IMR-90 (cell line): ENCODE measurements around the gene MCUB. TPM values are rescaled to one million over a fixed set of nuclear protein-coding genes. Genes with fewer than 3 reads are reported as not detected.

Experiments
- ATAC-seq: fragments of 200-7000 bp; cut with Tn5 transposase; 2 replicates; pipeline ENCODE4 v1.9.1; 2020; ENCODE audit warnings: low read depth, mild to moderate bottlenecking, moderate library complexity
- BruUV-seq: library from RNA; stranded (reverse); fragments of 400-500 nt; replicated peaks from 2 replicates; lab custom pipeline; 2021; lab: Mats Ljungman, UMichigan
- CTCF ChIA-PET: fragments of 300-600 bp; formaldehyde crosslinking; extraction: SDS; loops from one replicate; lab custom pipeline; 2021; ENCODE audit warnings: antibody characterized with exemption; lab: Yijun Ruan, JAX
- POLR2A ChIA-PET: fragments of 300-600 bp; sonication (Branson Sonifier 250); formaldehyde crosslinking; loops from one replicate; lab custom pipeline; 2022; ENCODE audit warnings: antibody characterized with exemption; ENCODE audit not compliant: unreplicated experiment; lab: Charles Lee
- DNase-seq: peaks from one replicate; pipeline ENCODE4 v3.0.0; 2013
- H2AFZ ChIP-seq: replicated peaks from 2 replicates; pipeline ENCODE3; 2013; ENCODE audit warnings: low read length, mild to moderate bottlenecking; ENCODE audit not compliant: poor library complexity
- H2AK5ac ChIP-seq: 2 replicates; pipeline ENCODE4 v1.6.1; 2013; ENCODE audit warnings: low read depth, low read length, inconsistent platforms
- H2AK9ac ChIP-seq: replicated peaks from 2 replicates; pipeline ENCODE3; 2013; ENCODE audit warnings: mild to moderate bottlenecking, low read depth, low read length, moderate library complexity; ENCODE audit not compliant: poor library complexity
- H2BK120ac ChIP-seq: 2 replicates; pipeline ENCODE4 v1.6.1; 2013; ENCODE audit warnings: low read depth, low read length, inconsistent platforms
- H2BK15ac ChIP-seq: 3 replicates; pipeline ENCODE4 v1.6.1; 2013; ENCODE audit warnings: low read depth, low read length, inconsistent platforms
- H2BK20ac ChIP-seq: 2 replicates; pipeline ENCODE4 v1.6.1; 2013; ENCODE audit warnings: low read depth, mild to moderate bottlenecking, inconsistent platforms, low read length, moderate library complexity
- H2BK5ac ChIP-seq: 2 replicates; pipeline ENCODE4 v1.6.1; 2013; ENCODE audit warnings: mild to moderate bottlenecking, low read depth, low read length, inconsistent platforms; ENCODE audit not compliant: poor library complexity, severe bottlenecking
- H3K14ac ChIP-seq: replicated peaks from 2 replicates; pipeline ENCODE4 v1.6.1; 2013; ENCODE audit warnings: low read depth, low read length, inconsistent platforms
- H3K18ac ChIP-seq: 2 replicates; pipeline ENCODE4 v1.6.1; 2013; ENCODE audit warnings: low read depth, low read length, control low read depth
- H3K23ac ChIP-seq: 2 replicates; pipeline ENCODE4 v1.6.1; 2013; ENCODE audit warnings: low read depth, low read length, inconsistent platforms
- H3K27ac ChIP-seq: 2 replicates; pipeline ENCODE4 v1.5.1; 2013; ENCODE audit warnings: mild to moderate bottlenecking, control low read depth, low read length; ENCODE audit not compliant: insufficient read depth
- H3K27me3 ChIP-seq: 2 replicates; pipeline ENCODE4 v1.6.1; 2013; ENCODE audit warnings: low read length; ENCODE audit not compliant: control insufficient read depth, insufficient read depth
- H3K36me3 ChIP-seq: 2 replicates; pipeline ENCODE4 v1.6.1; 2013; ENCODE audit warnings: low read length, mixed read lengths; ENCODE audit not compliant: control insufficient read depth, insufficient read depth
- H3K4ac ChIP-seq: 2 replicates; pipeline ENCODE4 v1.6.1; 2013; ENCODE audit warnings: low read depth, low read length, inconsistent platforms
- H3K4me1 ChIP-seq: 2 replicates; pipeline ENCODE4 v1.6.1; 2013; ENCODE audit warnings: low read length, mixed read lengths; ENCODE audit not compliant: control insufficient read depth, insufficient read depth
- H3K4me2 ChIP-seq: 2 replicates; pipeline ENCODE4 v1.6.1; 2013; ENCODE audit warnings: low read depth, mild to moderate bottlenecking, control low read depth, low read length, moderate library complexity
- H3K4me3 ChIP-seq: 2 replicates; pipeline ENCODE4 v1.5.1; 2013; ENCODE audit warnings: low read depth, mild to moderate bottlenecking, control low read depth, low read length, moderate library complexity; ENCODE audit not compliant: insufficient read depth
- H3K56ac ChIP-seq: 2 replicates; pipeline ENCODE4 v1.6.1; 2013; ENCODE audit warnings: low read length, inconsistent platforms; ENCODE audit not compliant: insufficient read depth; ENCODE audit errors: extremely low read depth
- H3K79me1 ChIP-seq, 2 experiments: 2 replicates each; pipeline ENCODE4 v1.6.1; 2013; ENCODE audit warnings: low read length in 2 of 2, inconsistent platforms in 1 of 2, low read depth in 1 of 2
- H3K9ac ChIP-seq: 2 replicates; pipeline ENCODE4 v1.6.1; 2013; ENCODE audit warnings: low read depth, low read length, control low read depth
- H3K9me1 ChIP-seq: 2 replicates; pipeline ENCODE4 v1.6.1; 2013; ENCODE audit warnings: low read length, inconsistent platforms; ENCODE audit not compliant: insufficient read depth
- H3K9me3 ChIP-seq: 2 replicates; pipeline ENCODE4 v1.6.1; 2013; ENCODE audit warnings: low read length; ENCODE audit not compliant: control insufficient read depth, insufficient read depth
- H4K20me1 ChIP-seq: 2 replicates; pipeline ENCODE4 v1.6.1; 2013; ENCODE audit warnings: low read length, inconsistent platforms; ENCODE audit not compliant: insufficient read depth
- H4K5ac ChIP-seq: 2 replicates; pipeline ENCODE4 v1.6.1; 2013; ENCODE audit warnings: mild to moderate bottlenecking, low read depth, low read length, control low read depth
- H4K8ac ChIP-seq, 2 experiments: 2 replicates each; pipeline ENCODE4 v1.6.1; 2013; ENCODE audit warnings: low read depth in 2 of 2, low read length in 2 of 2, control low read depth in 1 of 2, inconsistent platforms in 1 of 2
- H4K91ac ChIP-seq: 2 replicates; pipeline ENCODE4 v1.6.1; 2013; ENCODE audit warnings: low read depth, low read length, inconsistent platforms; ENCODE audit not compliant: insufficient read depth
- BHLHE40 ChIP-seq: fragments of 150-350 bp; IDR thresholded peaks from 2 replicates; pipeline ENCODE4 v1.6.1; 2016; ENCODE audit warnings: mild to moderate bottlenecking, low read depth, low read length
- CEBPB ChIP-seq: IDR thresholded peaks from 2 replicates; pipeline ENCODE4 v1.6.1; 2012; ENCODE audit warnings: low read depth, low read length, improper control_type of control experiment
- CHD1 ChIP-seq: IDR thresholded peaks from 2 replicates; pipeline ENCODE4 v1.6.1; 2012; ENCODE audit warnings: low read depth, low read length, improper control_type of control experiment
- FOS ChIP-seq: fragments of 150-350 bp; IDR thresholded peaks from 2 replicates; pipeline ENCODE4 v1.6.1; 2016; ENCODE audit warnings: low read depth, low read length
- MAFK ChIP-seq: IDR thresholded peaks from 2 replicates; pipeline ENCODE4 v1.6.1; 2012; ENCODE audit warnings: low read depth, low read length, improper control_type of control experiment
- MAZ ChIP-seq: IDR thresholded peaks from 2 replicates; pipeline ENCODE4 v1.6.1; 2012; ENCODE audit warnings: low read depth, mild to moderate bottlenecking, low read length, improper control_type of control experiment, moderate library complexity, borderline replicate concordance
- MXI1 ChIP-seq: IDR thresholded peaks from 2 replicates; pipeline ENCODE4 v1.6.1; 2012; ENCODE audit warnings: low read depth, mild to moderate bottlenecking, low read length, moderate library complexity, borderline replicate concordance
- NFE2L2 ChIP-seq: fragments of 150-350 bp; IDR thresholded peaks from 2 replicates; pipeline ENCODE4 v1.6.1; 2016; ENCODE audit warnings: low read depth, mild to moderate bottlenecking, low read length
- POLR2A ChIP-seq: IDR thresholded peaks from 2 replicates; pipeline ENCODE4 v1.6.1; 2012; ENCODE audit warnings: mild to moderate bottlenecking, low read depth, low read length
- RAD21 ChIP-seq: IDR thresholded peaks from 2 replicates; pipeline ENCODE4 v1.6.1; 2012; ENCODE audit warnings: low read length, improper control_type of control experiment
- RCOR1 ChIP-seq: IDR thresholded peaks from 2 replicates; pipeline ENCODE4 v1.6.1; 2012; ENCODE audit warnings: mild to moderate bottlenecking, low read length, improper control_type of control experiment; ENCODE audit not compliant: insufficient replicate concordance
- RFX5 ChIP-seq: IDR thresholded peaks from 2 replicates; pipeline ENCODE4 v1.8.0; 2012; ENCODE audit warnings: low read depth, mild to moderate bottlenecking, low read length, moderate library complexity
- SMC3 ChIP-seq: fragments of 150-350 bp; IDR thresholded peaks from 2 replicates; pipeline ENCODE4 v1.6.1; 2016; ENCODE audit warnings: low read depth, mild to moderate bottlenecking, antibody characterized with exemption, low read length, moderate library complexity
- WGBS, 2 experiments: methylation state at CpG; one replicate each; pipeline versions ENCODE4 v1.1.5 to v1.1.7; 2013; ENCODE audit warnings: missing lambda C conversion rate in 2 of 2; ENCODE audit not compliant: insufficient read length in 1 of 2; ENCODE audit errors: extremely low coverage in 2 of 2; 5-methylcytosine and 5-hydroxymethylcytosine counted together
- dilution Hi-C: fragments of 300-500 bp; cut with HindIII; formaldehyde crosslinking; loops from one replicate; pipeline ENCODE4 v1.14.3; 2018; ENCODE audit warnings: low sequenced_read_pairs; ENCODE audit not compliant: unreplicated experiment
- in situ Hi-C: fragments of 300-500 bp; cut with MboI; formaldehyde crosslinking; loops from 3 replicates; pipeline ENCODE4 v1.14.3; 2019; ENCODE audit warnings: low sequenced_read_pairs, inconsistent platforms, mixed read lengths
- intact Hi-C: fragments of 100-400 bp; cut with micrococcal nuclease; formaldehyde crosslinking; loops from 2 replicates; pipeline ENCODE4 v1.10.0; 2022
- polyA plus RNA-seq, 3 experiments: library from polyadenylated mRNA; depleted of rRNA; stranded (reverse); fragments of >200 nt; gene quantifications; 2 replicates each; pipeline ENCODE4 v1.2.3, GENCODE V29; 2012; ENCODE audit warnings: low replicate concordance in 1 of 3
- total RNA-seq: library from RNA; depleted of rRNA; stranded (reverse); fragments of >200 nt; gene quantifications from 2 replicates; pipeline ENCODE4 v1.2.3, GENCODE V29; 2012
- TF ChIP-seq, protein P1 (sequence below): fragments of 150-350 bp; IDR thresholded peaks from 2 replicates; pipeline ENCODE4 v1.6.1; 2016; ENCODE audit warnings: low read depth, mild to moderate bottlenecking, low read length, moderate library complexity, borderline replicate concordance
- TF ChIP-seq, protein P2 (sequence below): fragments of 150-350 bp; IDR thresholded peaks from 2 replicates; pipeline ENCODE4 v1.6.1; 2017; ENCODE audit warnings: mild to moderate bottlenecking, antibody characterized with exemption, low read length, low read depth
- TF ChIP-seq, protein P3 (sequence below): conservative IDR thresholded peaks from 2 replicates; pipeline ENCODE4 v1.5.1; 2012; ENCODE audit warnings: mild to moderate bottlenecking, low read depth, low read length, improper control_type of control experiment

MCUB gene
- total and polyA plus RNA-seq, 2 of the 4 experiments (the other 2 are of a cell fraction), result 18.5 to 20.4 TPM

DNA sequence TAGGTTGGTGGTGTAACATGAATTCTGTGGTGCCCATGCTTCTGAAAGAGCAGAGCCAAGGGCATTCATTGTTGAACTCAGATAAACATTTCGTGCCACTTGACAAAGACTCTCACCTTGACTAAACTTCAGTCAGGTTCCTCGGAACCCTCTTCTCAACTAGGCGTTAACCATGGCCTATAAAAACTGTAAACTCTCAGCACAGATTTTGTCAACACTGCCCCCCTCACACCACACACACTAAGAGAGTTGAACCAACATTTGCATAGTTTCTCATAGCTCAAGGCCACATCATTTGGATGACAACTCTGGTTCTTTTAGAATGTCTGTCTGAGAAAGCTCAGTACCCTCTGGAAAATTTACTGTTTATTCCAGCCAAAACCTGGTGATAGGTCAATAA, 115.1 kb downstream of the MCUB start:
- no peaks in the 10 kb centered on the region for H3K4me1 ChIP-seq
- intact Hi-C loops, result no loop called here
- H4K91ac ChIP-seq, result no peak overlapping the region
- no peak overlapping the region for H2AK9ac ChIP-seq
- H4K8ac ChIP-seq, result no peak overlapping the region
- no peak for DNase-seq
- no peak overlapping the region for H2BK5ac ChIP-seq
- BruUV-seq, result no TSS peak
- H4K20me1 ChIP-seq, result no peaks in the 10 kb centered on the region
- dilution Hi-C loops, result no loop called here
- no peaks in the 10 kb centered on the region for H3K9me1 ChIP-seq
- no peak overlapping the region for H2AFZ ChIP-seq
- H2BK20ac ChIP-seq, result no peak overlapping the region
- H3K56ac ChIP-seq, result no peak overlapping the region
- no peaks in the 10 kb centered on the region for H3K79me1 ChIP-seq
- H3K36me3 ChIP-seq, result no peaks in the 10 kb centered on the region
- no peak overlapping the region for H2BK120ac ChIP-seq
- no peak overlapping the region for H3K4ac ChIP-seq
- in situ Hi-C loops, result no loop called here
- no peak for ATAC-seq
- H2AK5ac ChIP-seq, result no peak overlapping the region
- no peak overlapping the region for H3K27ac ChIP-seq
- TF ChIP-seq RCOR1, result no peak
- TF ChIP-seq, protein P1, sequence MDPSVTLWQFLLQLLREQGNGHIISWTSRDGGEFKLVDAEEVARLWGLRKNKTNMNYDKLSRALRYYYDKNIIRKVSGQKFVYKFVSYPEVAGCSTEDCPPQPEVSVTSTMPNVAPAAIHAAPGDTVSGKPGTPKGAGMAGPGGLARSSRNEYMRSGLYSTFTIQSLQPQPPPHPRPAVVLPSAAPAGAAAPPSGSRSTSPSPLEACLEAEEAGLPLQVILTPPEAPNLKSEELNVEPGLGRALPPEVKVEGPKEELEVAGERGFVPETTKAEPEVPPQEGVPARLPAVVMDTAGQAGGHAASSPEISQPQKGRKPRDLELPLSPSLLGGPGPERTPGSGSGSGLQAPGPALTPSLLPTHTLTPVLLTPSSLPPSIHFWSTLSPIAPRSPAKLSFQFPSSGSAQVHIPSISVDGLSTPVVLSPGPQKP, result no peak
- no peak for TF ChIP-seq SMC3
- no peak for TF ChIP-seq RFX5
- no peak for TF ChIP-seq CHD1
- no peak for TF ChIP-seq CEBPB
- TF ChIP-seq FOS, result no peak
- no peak for TF ChIP-seq POLR2A
- no peak for TF ChIP-seq MAZ
- TF ChIP-seq, protein P2, sequence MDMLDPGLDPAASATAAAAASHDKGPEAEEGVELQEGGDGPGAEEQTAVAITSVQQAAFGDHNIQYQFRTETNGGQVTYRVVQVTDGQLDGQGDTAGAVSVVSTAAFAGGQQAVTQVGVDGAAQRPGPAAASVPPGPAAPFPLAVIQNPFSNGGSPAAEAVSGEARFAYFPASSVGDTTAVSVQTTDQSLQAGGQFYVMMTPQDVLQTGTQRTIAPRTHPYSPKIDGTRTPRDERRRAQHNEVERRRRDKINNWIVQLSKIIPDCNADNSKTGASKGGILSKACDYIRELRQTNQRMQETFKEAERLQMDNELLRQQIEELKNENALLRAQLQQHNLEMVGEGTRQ, result no peak
- no peak for TF ChIP-seq BHLHE40
- TF ChIP-seq NFE2L2, result no peak
- TF ChIP-seq RAD21, result no peak
- TF ChIP-seq MAFK, result no peak
- TF ChIP-seq MXI1, result no peak
- TF ChIP-seq, protein P3, sequence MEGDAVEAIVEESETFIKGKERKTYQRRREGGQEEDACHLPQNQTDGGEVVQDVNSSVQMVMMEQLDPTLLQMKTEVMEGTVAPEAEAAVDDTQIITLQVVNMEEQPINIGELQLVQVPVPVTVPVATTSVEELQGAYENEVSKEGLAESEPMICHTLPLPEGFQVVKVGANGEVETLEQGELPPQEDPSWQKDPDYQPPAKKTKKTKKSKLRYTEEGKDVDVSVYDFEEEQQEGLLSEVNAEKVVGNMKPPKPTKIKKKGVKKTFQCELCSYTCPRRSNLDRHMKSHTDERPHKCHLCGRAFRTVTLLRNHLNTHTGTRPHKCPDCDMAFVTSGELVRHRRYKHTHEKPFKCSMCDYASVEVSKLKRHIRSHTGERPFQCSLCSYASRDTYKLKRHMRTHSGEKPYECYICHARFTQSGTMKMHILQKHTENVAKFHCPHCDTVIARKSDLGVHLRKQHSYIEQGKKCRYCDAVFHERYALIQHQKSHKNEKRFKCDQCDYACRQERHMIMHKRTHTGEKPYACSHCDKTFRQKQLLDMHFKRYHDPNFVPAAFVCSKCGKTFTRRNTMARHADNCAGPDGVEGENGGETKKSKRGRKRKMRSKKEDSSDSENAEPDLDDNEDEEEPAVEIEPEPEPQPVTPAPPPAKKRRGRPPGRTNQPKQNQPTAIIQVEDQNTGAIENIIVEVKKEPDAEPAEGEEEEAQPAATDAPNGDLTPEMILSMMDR, result no peak
- no peak overlapping the region for H2BK15ac ChIP-seq
- H3K9ac ChIP-seq, result no peak overlapping the region
- H4K5ac ChIP-seq, result no peak overlapping the region
- no peak overlapping the region for H3K14ac ChIP-seq
- H3K4me2 ChIP-seq, result no peak overlapping the region
- CTCF ChIA-PET, result no interaction called here
- H3K18ac ChIP-seq, result no peak overlapping the region
- POLR2A ChIA-PET, result no interaction called here
- 77% methylated on average over 3 of the region's 3 CpGs; no CpG with 5 or more reads in 1 of the 2 experiments for WGBS, 2 experiments
- H3K27me3 ChIP-seq, result no peaks in the 10 kb centered on the region
- no peak overlapping the region for H3K23ac ChIP-seq
- H3K9me3 ChIP-seq, result no peaks in the 10 kb centered on the region
- no peak overlapping the region for H3K4me3 ChIP-seq
